Upper lobe of left lung (tissue), 6 donors: Measurements from ENCODE around the gene MECP2. TPM values are rescaled to one million over a fixed set of nuclear protein-coding genes. Genes with fewer than 3 reads are reported as not detected.

ENCODE experiments used
- ATAC-seq, 2 donors: fragments of 200-7000 bp; cut with Tn5 transposase; one replicate each; pipeline ENCODE4 v1.9.1; 2022; ENCODE audit warnings: mild to moderate bottlenecking in 2 of 2, moderate library complexity in 2 of 2; ENCODE audit not compliant: low FRiP score in 2 of 2
- DNase-seq, 2 donors: peaks; one replicate each; pipeline ENCODE4 v3.0.0-alpha.2; 2019 to 2020
- H3K27ac ChIP-seq, 4 donors: fragments of 200-600 bp; sonication (generic); one replicate each; pipeline ENCODE4 v1.5.1; 2016 to 2019
- H3K27me3 ChIP-seq, 4 donors: fragments of 200-600 bp; sonication (generic); one replicate each; pipeline ENCODE4 v1.5.1; 2017 to 2019
- H3K36me3 ChIP-seq, 4 donors: fragments of 200-600 bp; sonication (generic); one replicate each; pipeline ENCODE4 v1.5.1; 2016 to 2019
- H3K4me1 ChIP-seq, 4 donors: fragments of 200-600 bp; sonication (generic); one replicate each; pipeline ENCODE4 v1.5.1; 2018 to 2019
- H3K4me3 ChIP-seq, 4 donors: fragments of 200-600 bp; sonication (generic); one replicate each; pipeline ENCODE4 v1.5.1; 2017 to 2019; ENCODE audit warnings: mild to moderate bottlenecking in 2 of 4, moderate library complexity in 1 of 4
- H3K9me3 ChIP-seq, 4 donors: fragments of 200-600 bp; sonication (generic); one replicate each; pipeline ENCODE4 v1.5.1; 2018 to 2019
- CTCF ChIP-seq, 6 experiments: fragments of 450-650 bp in 4 of 6; fragments of 200-600 bp in 2 of 6; sonication (generic) in 2 of 6; IDR thresholded peaks; one replicate each; pipeline ENCODE4 v1.5.1; 2016 to 2019; ENCODE audit warnings: antibody characterized with exemption in 6 of 6
- EP300 ChIP-seq, 4 donors: sonication (generic); formaldehyde crosslinking; IDR thresholded peaks; one replicate each; pipeline ENCODE4 v1.5.1; 2017; ENCODE audit warnings: antibody characterized with exemption in 4 of 4, control low read depth in 2 of 4
- POLR2A ChIP-seq, 4 donors: fragments of 450-650 bp; IDR thresholded peaks; one replicate each; pipeline ENCODE4 v1.5.1; 2016 to 2017; ENCODE audit warnings: antibody characterized with exemption in 4 of 4, mild to moderate bottlenecking in 2 of 4
- POLR2AphosphoS5 ChIP-seq, 2 donors: sonication (generic); formaldehyde crosslinking; IDR thresholded peaks; one replicate each; pipeline ENCODE4 v1.5.1; 2017; ENCODE audit warnings: antibody characterized with exemption in 2 of 2
- WGBS, 2 donors: methylation state at CpG; one replicate each; pipeline ENCODE4 v1.1.5; 2017 to 2018; 5-methylcytosine and 5-hydroxymethylcytosine counted together
- total RNA-seq, 6 donors: library from RNA; depleted of rRNA in 4 of 6; stranded (reverse); fragments of >200 nt in 4 of 6; gene quantifications; one replicate each; pipeline versions ENCODE4 v1.1.0 to v1.2.1, GENCODE V29; 2016 to 2021
- donor health status: DM: no; HTN: no; CAD: no; lungs with moderate emphysema.
- donor health status: DM: no; HTN: yes; CAD: no; lungs with severe emphysema.

Gene MECP2
- total RNA-seq, 6 donors from 2014 or later: 43.3 to 110 (median 59.3) TPM

DNA sequence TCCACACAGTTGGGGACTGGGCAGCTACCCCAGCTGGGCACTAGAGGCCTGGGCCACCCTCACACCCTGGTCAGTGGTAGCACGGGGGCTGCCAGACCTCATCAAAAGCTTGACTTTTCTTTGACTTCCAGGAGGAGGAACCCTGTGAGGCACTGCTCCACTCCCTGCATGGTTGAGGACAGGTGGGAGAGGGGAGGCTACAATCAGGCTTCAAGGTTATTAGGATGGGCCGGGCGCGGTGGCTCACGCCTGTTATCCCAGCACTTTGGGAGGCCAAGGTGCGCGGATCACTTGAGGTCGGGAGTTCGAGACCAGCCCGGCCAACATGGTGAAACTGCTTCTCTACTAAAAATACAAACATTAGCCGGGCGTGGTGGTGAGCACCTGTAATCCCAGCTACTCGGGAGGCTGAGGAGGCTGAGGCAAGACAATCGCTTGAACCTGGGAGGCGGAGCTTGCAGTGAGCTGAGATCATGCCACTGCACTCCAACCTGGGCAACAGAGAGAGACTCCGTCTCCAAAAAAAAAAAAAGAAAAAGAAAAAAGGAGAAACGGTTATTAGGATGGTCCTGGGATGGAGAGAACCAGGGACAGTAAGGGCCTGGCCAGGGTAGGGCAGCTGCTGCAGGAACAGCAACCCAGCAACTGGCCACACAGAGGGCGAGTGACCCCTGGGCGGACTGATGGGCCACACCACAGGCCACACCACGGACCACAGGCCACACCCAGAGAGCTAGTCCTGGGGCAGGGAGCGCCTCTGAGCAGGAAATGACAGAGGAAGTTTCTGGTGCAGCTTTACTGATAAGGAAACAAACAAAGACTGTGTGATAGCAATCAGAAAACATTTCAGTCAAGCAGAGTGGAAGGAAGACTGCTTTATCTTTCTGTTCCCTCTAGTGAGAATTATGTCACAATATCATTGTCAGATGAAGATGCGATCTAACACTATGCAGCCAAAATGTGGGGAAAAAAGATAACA is 26.0 kb upstream of the MECP2 start:
- peak in 1 of 4 donors; percentile 53 for TF ChIP-seq EP300 (IDR thresholded peaks at IDR 0.05)
- peak; percentile 50 to 54 for TF ChIP-seq POLR2AphosphoS5 (IDR thresholded peaks at IDR 0.05)
- TF ChIP-seq CTCF (IDR thresholded peaks at IDR 0.05): no peak
- TF ChIP-seq POLR2A (IDR thresholded peaks at IDR 0.05): no peak
- peaks cover 0 to 4% (median 0%) of the 10 kb centered on the region in 4 donors for H3K27me3 ChIP-seq

GRCh38 chrX:154121961-154122360 is 24.4 kb upstream of the MECP2 start:
- 50 to 71% methylated on average over 2 to 11 of the region's 11 CpGs for WGBS, 2 donors
- H3K9me3 ChIP-seq: peaks cover 0 to 11% (median 0%) of the 10 kb centered on the region in 4 donors
- peaks cover 0 to 9% (median 1%) of the 10 kb centered on the region in 4 donors for H3K4me1 ChIP-seq
- H3K4me3 ChIP-seq: no peak overlapping the region
- H3K27me3 ChIP-seq: peaks cover 0 to 4% (median 0%) of the 10 kb centered on the region in 4 donors
- peak overlapping the region in 2 of 4 donors; percentile 4 to 42 for H3K27ac ChIP-seq
- no peak for ATAC-seq
- no peaks in the 10 kb centered on the region for H3K36me3 ChIP-seq
- no peak for DNase-seq
- TF ChIP-seq POLR2AphosphoS5 (IDR thresholded peaks at IDR 0.05) (no peak), CTCF (IDR thresholded peaks at IDR 0.05) (no peak)

More for the DNA sequence above, 26.0 kb upstream of the MECP2 start:
- Histone ChIP-seq H3K4me1 (peaks cover 0 to 9% (median 1%) of the 10 kb centered on the region in 4 donors), H3K36me3 (no peaks in the 10 kb centered on the region), H3K27ac (peak overlapping the region in 1 of 4 donors; percentile 27), H3K9me3 (peaks cover 0 to 11% (median 0%) of the 10 kb centered on the region in 4 donors), H3K4me3 (no peak overlapping the region)
- DNase-seq: peak in 1 of 2 donors; percentile 72
- ATAC-seq: peak in 1 of 2 donors; percentile 77
- WGBS, 2 donors: 71 to 80% methylated on average over 18 to 22 of the region's 22 CpGs

DNA sequence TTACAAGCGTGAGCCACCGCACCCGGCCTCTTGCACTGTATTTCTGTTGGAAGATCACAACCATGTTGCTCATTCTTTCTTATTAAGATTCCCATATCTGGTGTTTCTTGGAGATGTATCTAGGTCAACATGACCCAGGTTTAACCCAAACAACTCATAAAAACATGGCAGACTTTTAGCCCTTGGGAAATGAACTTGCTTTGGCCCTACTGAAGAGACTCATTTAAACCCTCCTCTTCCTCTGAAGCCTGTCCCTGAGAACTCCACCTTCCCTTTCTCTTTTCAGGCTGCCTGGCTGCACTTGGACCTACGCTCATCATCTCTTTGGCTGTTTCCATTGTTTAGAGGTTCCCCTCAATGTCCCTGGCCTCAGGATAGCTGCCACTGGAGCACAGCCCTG is 23.7 kb upstream of the MECP2 start:
- Histone ChIP-seq H3K27ac (no peak overlapping the region), H3K27me3 (peaks cover 0 to 4% (median 0%) of the 10 kb centered on the region in 4 donors), H3K36me3 (no peaks in the 10 kb centered on the region), H3K4me3 (no peak overlapping the region), H3K9me3 (peaks cover 0 to 10% (median 0%) of the 10 kb centered on the region in 4 donors), H3K4me1 (peaks cover 0 to 9% (median 1%) of the 10 kb centered on the region in 4 donors)
- 78 to 82% methylated on average over 4 of the region's 4 CpGs for WGBS, 2 donors
- TF ChIP-seq CTCF (IDR thresholded peaks at IDR 0.05): no peak
- TF ChIP-seq POLR2AphosphoS5 (IDR thresholded peaks at IDR 0.05): no peak
- TF ChIP-seq POLR2A (IDR thresholded peaks at IDR 0.05): no peak
- no peak for TF ChIP-seq EP300 (IDR thresholded peaks at IDR 0.05)
- ATAC-seq (no peak), DNase-seq (no peak)

DNA sequence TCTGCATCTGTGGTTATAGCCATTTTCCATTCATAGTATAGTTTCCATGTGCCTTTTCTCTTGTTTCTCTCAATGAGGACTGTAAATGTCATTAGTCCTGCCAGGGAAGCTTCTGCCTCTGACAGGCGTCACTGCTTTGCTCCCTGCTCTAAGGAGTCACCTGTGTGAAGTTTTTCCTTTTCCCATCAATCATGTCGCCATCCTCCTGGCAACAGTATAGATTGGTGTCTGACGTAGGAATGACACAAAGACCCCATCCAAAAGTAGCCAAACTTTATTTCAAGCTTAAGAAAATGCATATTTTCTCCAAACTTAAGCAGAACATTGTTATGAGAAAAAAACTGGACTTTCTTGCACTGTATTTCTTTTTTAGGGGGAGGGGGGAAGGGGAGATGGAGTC is 23.1 kb upstream of the MECP2 start:
- Histone ChIP-seq H3K4me1 (peaks cover 0 to 9% (median 1%) of the 10 kb centered on the region in 4 donors), H3K36me3 (no peaks in the 10 kb centered on the region), H3K27ac (no peak overlapping the region), H3K9me3 (peaks cover 0 to 5% (median 0%) of the 10 kb centered on the region in 4 donors), H3K27me3 (no peaks in the 10 kb centered on the region), H3K4me3 (no peak overlapping the region)
- no peak for ATAC-seq
- 89 to 100% methylated on average over 3 of the region's 3 CpGs for WGBS, 2 donors
- TF ChIP-seq POLR2A (IDR thresholded peaks at IDR 0.05) (no peak), CTCF (IDR thresholded peaks at IDR 0.05) (no peak), POLR2AphosphoS5 (IDR thresholded peaks at IDR 0.05) (no peak), EP300 (IDR thresholded peaks at IDR 0.05) (no peak)
- no peak for DNase-seq
